H9 (cell line): ENCODE measurements around the gene ANKRD53. TPM values are rescaled to one million over a fixed set of nuclear protein-coding genes. Genes with fewer than 3 reads are reported as not detected.

Source experiments
- DNase-seq: peaks from one replicate; pipeline ENCODE4 v3.0.0-alpha.2; 2017
- H2AFZ ChIP-seq: one replicate; pipeline ENCODE4 v1.6.1; 2013; ENCODE audit warnings: mild to moderate bottlenecking, low read length, control low read depth, moderate library complexity
- H2AK5ac ChIP-seq: 2 replicates; pipeline ENCODE4 v1.6.1; 2013; ENCODE audit warnings: low read length, control low read depth, mixed read lengths; ENCODE audit not compliant: insufficient read length
- H2BK120ac ChIP-seq: one replicate; pipeline ENCODE4 v1.6.1; 2013; ENCODE audit warnings: low read depth, mild to moderate bottlenecking, low read length, control low read depth, inconsistent platforms; ENCODE audit not compliant: poor library complexity, severe bottlenecking
- H2BK12ac ChIP-seq: 2 replicates; pipeline ENCODE4 v1.6.1; 2013; ENCODE audit warnings: low read length, control low read depth, mixed read lengths, low read depth; ENCODE audit not compliant: insufficient read length
- H2BK15ac ChIP-seq: 2 replicates; pipeline ENCODE4 v1.6.1; 2013; ENCODE audit warnings: low read depth, low read length, control low read depth
- H2BK20ac ChIP-seq: one replicate; pipeline ENCODE4 v1.6.1; 2013; ENCODE audit warnings: low read depth, mild to moderate bottlenecking, low read length, control low read depth, inconsistent platforms; ENCODE audit not compliant: poor library complexity, severe bottlenecking
- H2BK5ac ChIP-seq: 2 replicates; pipeline ENCODE4 v1.6.1; 2013; ENCODE audit warnings: low read length, control low read depth, mixed read lengths; ENCODE audit not compliant: insufficient read length
- H3K14ac ChIP-seq: 2 replicates; pipeline ENCODE4 v1.6.1; 2013; ENCODE audit warnings: low read length, control low read depth; ENCODE audit not compliant: insufficient read depth
- H3K18ac ChIP-seq: 2 replicates; pipeline ENCODE4 v1.6.1; 2013; ENCODE audit warnings: low read depth, mild to moderate bottlenecking, mixed read lengths, low read length, control low read depth; ENCODE audit not compliant: insufficient read length
- H3K23ac ChIP-seq: 2 replicates; pipeline ENCODE4 v1.6.1; 2013; ENCODE audit warnings: low read length, control low read depth, mixed read lengths, low read depth; ENCODE audit not compliant: insufficient read length
- H3K23me2 ChIP-seq: 2 replicates; pipeline ENCODE4 v1.6.1; 2013; ENCODE audit warnings: low read depth, mild to moderate bottlenecking, mixed read lengths, low read length, control low read depth; ENCODE audit not compliant: insufficient read length, poor library complexity, severe bottlenecking
- H3K27ac ChIP-seq: 2 replicates; pipeline ENCODE4 v1.5.1; 2013; ENCODE audit warnings: low read length, control low read depth, mixed read lengths, low read depth; ENCODE audit not compliant: insufficient read length
- H3K27me3 ChIP-seq: 2 replicates; pipeline ENCODE4 v1.6.1; 2013; ENCODE audit warnings: low read length, control low read depth, inconsistent platforms; ENCODE audit not compliant: insufficient read depth
- H3K4ac ChIP-seq: 2 replicates; pipeline ENCODE4 v1.6.1; 2013; ENCODE audit warnings: low read depth, mild to moderate bottlenecking, control low read depth, inconsistent platforms, low read length, moderate library complexity
- H3K4me1 ChIP-seq: 2 replicates; pipeline ENCODE4 v1.6.1; 2013; ENCODE audit warnings: low read length, control low read depth, inconsistent platforms; ENCODE audit not compliant: insufficient read depth
- H3K4me2 ChIP-seq: 2 replicates; pipeline ENCODE4 v1.6.1; 2013; ENCODE audit warnings: low read length, control low read depth, mixed read lengths; ENCODE audit not compliant: insufficient read length, insufficient read depth
- H3K56ac ChIP-seq: 2 replicates; pipeline ENCODE4 v1.6.1; 2013; ENCODE audit warnings: low read depth, mild to moderate bottlenecking, mixed read lengths, low read length, control low read depth; ENCODE audit not compliant: insufficient read length
- H3K79me1 ChIP-seq: 2 replicates; pipeline ENCODE4 v1.6.1; 2013; ENCODE audit warnings: low read depth, mild to moderate bottlenecking, moderate library complexity, low read length, control low read depth, inconsistent platforms; ENCODE audit not compliant: insufficient read depth, poor library complexity, severe bottlenecking
- H3K79me2 ChIP-seq: 2 replicates; pipeline ENCODE4 v1.6.1; 2013; ENCODE audit warnings: low read length, control low read depth, inconsistent platforms; ENCODE audit not compliant: insufficient read depth
- H3K9ac ChIP-seq: 2 replicates; pipeline ENCODE4 v1.6.1; 2013; ENCODE audit warnings: low read length, control low read depth, mixed read lengths; ENCODE audit not compliant: insufficient read length; ENCODE audit errors: extremely low read depth
- H3K9me3 ChIP-seq: one replicate; pipeline ENCODE4 v1.6.1; 2013; ENCODE audit warnings: low read depth, low read length, inconsistent platforms; ENCODE audit not compliant: control insufficient read depth
- H3T11ph ChIP-seq: one replicate; pipeline ENCODE4 v1.6.1; 2013; ENCODE audit warnings: mild to moderate bottlenecking, low read length, control low read depth, inconsistent platforms
- H4K20me1 ChIP-seq: one replicate; pipeline ENCODE4 v1.6.1; 2013; ENCODE audit not compliant: control insufficient read depth, insufficient read length, insufficient read depth
- H4K5ac ChIP-seq: 2 replicates; pipeline ENCODE4 v1.6.1; 2013; ENCODE audit warnings: low read depth, mild to moderate bottlenecking, mixed read lengths, low read length, control low read depth; ENCODE audit not compliant: insufficient read length
- H4K8ac ChIP-seq: replicated peaks from 2 replicates; pipeline ENCODE4 v1.6.1; 2013; ENCODE audit warnings: low read length, control low read depth, mixed read lengths, low read depth; ENCODE audit not compliant: insufficient read length
- H4K91ac ChIP-seq: 2 replicates; pipeline ENCODE4 v1.6.1; 2013; ENCODE audit warnings: low read depth, mild to moderate bottlenecking, moderate library complexity, mixed read lengths, low read length, control low read depth; ENCODE audit not compliant: insufficient read length
- H3K27ac Mint-ChIP-seq, 3 experiments: 2 replicates in 2 of 3; 3 replicates in 1 of 3; pipeline ENCODE4 v1.8.0; 2020 to 2021; ENCODE audit warnings: mixed read lengths in 3 of 3, mild to moderate bottlenecking in 1 of 3, moderate library complexity in 1 of 3
- H3K27me3 Mint-ChIP-seq: 2 replicates; pipeline ENCODE4 v1.8.0; 2021; ENCODE audit warnings: low read depth, mild to moderate bottlenecking, moderate library complexity, mixed read lengths
- H3K36me3 Mint-ChIP-seq, 3 experiments: 2 replicates in 2 of 3; 3 replicates in 1 of 3; pipeline ENCODE4 v1.8.0; 2020 to 2021; ENCODE audit warnings: low read depth in 3 of 3, mixed read lengths in 3 of 3; ENCODE audit not compliant: insufficient read depth in 1 of 3
- H3K4me1 Mint-ChIP-seq, 2 experiments: 2 replicates each; pipeline ENCODE4 v1.8.0; 2020; ENCODE audit warnings: mixed read lengths in 2 of 2
- H3K4me3 Mint-ChIP-seq, 2 experiments: 2 replicates in 1 of 2; 3 replicates in 1 of 2; pipeline ENCODE4 v1.8.0; 2020 to 2021; ENCODE audit warnings: mild to moderate bottlenecking in 2 of 2, mixed read lengths in 2 of 2, moderate library complexity in 1 of 2
- H3K9me3 Mint-ChIP-seq, 2 experiments: 2 replicates in 1 of 2; 3 replicates in 1 of 2; pipeline ENCODE4 v1.8.0; 2020; ENCODE audit warnings: mild to moderate bottlenecking in 2 of 2, mixed read lengths in 2 of 2, moderate library complexity in 1 of 2
- CTCF ChIP-seq: fragments of 200-600 bp; sonication (generic); conservative IDR thresholded peaks from 3 replicates; pipeline ENCODE4 v1.8.0; 2021; ENCODE audit warnings: antibody characterized with exemption, mild to moderate bottlenecking
- WGBS: extraction: QIAGEN DNeasy Blood & Tissue Kit; methylation state at CpG from one replicate; pipeline ENCODE4 v1.1.7; 2013; ENCODE audit warnings: missing lambda C conversion rate, low lambda C conversion rate, mixed read lengths; ENCODE audit not compliant: insufficient read length; ENCODE audit errors: extremely low coverage; 5-methylcytosine and 5-hydroxymethylcytosine counted together
- total RNA-seq: library from RNA; stranded (reverse); gene quantifications from 2 replicates; pipeline ENCODE4 v1.2.1, GENCODE V29; 2021

The ANKRD53 gene
- total RNA-seq, 1 experiment from 2014 or later, result 0.28 TPM

GRCh38 chr2:70964133-70964532 lies 14.3 kb upstream of the ANKRD53 start:
- no CpG with 5 or more reads among the region's 4 CpGs for WGBS
- Histone ChIP-seq H3K14ac (no peak overlapping the region), H2BK20ac (no peak overlapping the region), H3K9me3 (no peaks in the 10 kb centered on the region), H3K56ac (no peak overlapping the region), H2BK12ac (no peak overlapping the region), H4K8ac (no peak overlapping the region), H3K27ac (no peak overlapping the region), H2AFZ (no peak overlapping the region), H3K79me2 (no peaks in the 10 kb centered on the region), H4K91ac (no peak overlapping the region), H3K23me2 (peaks cover 7% of the 10 kb centered on the region), H2BK120ac (no peak overlapping the region), H4K20me1 (no peaks in the 10 kb centered on the region), H3K27me3 (peaks cover 15% of the 10 kb centered on the region; the same call in 1 of the 2 replicates), H2BK15ac (no peak overlapping the region), H2AK5ac (no peak overlapping the region), H3K79me1 (no peaks in the 10 kb centered on the region), H4K5ac (no peak overlapping the region), H3K4me2 (peak overlapping the region; percentile 42), H3T11ph (no peak overlapping the region), H3K4me1 (no peaks in the 10 kb centered on the region), H3K18ac (no peak overlapping the region), H3K9ac (no peak overlapping the region), H2BK5ac (no peak overlapping the region), H3K4ac (no peak overlapping the region), H3K23ac (no peak overlapping the region)
- no peaks in the 10 kb centered on the region for H3K36me3 Mint-ChIP-seq
- no peak overlapping the region for H3K27ac Mint-ChIP-seq
- H3K4me3 Mint-ChIP-seq, result 0 out of 5 replicates have a peak overlapping the region, but pooled peaks of 1 of the 2 experiments have one; percentile 14
- peaks cover 3 to 5% of the 10 kb centered on the region in 2 experiments for H3K4me1 Mint-ChIP-seq
- no peak for TF ChIP-seq CTCF
- H3K9me3 Mint-ChIP-seq, result no peaks in the 10 kb centered on the region; a peak in 2 of 5 replicates
- DNase-seq, result no peak
- H3K27me3 Mint-ChIP-seq, result peaks cover 89% of the 10 kb centered on the region
